GM12878 (cell line): ENCODE results near the gene VPS45. TPM values are rescaled to one million over a fixed set of nuclear protein-coding genes. Genes with fewer than 3 reads are reported as not detected.

Source experiments
- ATAC-seq: fragments of 200-7000 bp; cut with Tn5 transposase; 3 replicates; pipeline ENCODE4 v1.9.1; 2020; ENCODE audit warnings: mild to moderate bottlenecking, moderate library complexity
- BruUV-seq: library from RNA; stranded (reverse); fragments of 400-500 nt; replicated peaks from 2 replicates; lab custom pipeline; 2021; lab: Mats Ljungman, UMichigan
- CTCF ChIA-PET: fragments of 300-600 bp; sonication (Branson Sonifier 250); formaldehyde crosslinking; extraction: SDS; loops from one replicate; lab custom pipeline; 2021; ENCODE audit warnings: inconsistent platforms; lab: Yijun Ruan, JAX
- POLR2A ChIA-PET: fragments of 350-600 bp; formaldehyde crosslinking; extraction: SDS; loops from one replicate; lab custom pipeline; 2021; ENCODE audit warnings: inconsistent platforms; lab: Charles Lee
- RAD21 ChIA-PET: fragments of 300-600 bp; sonication (Branson Sonifier 250); formaldehyde crosslinking; loops from one replicate; lab custom pipeline; 2023; ENCODE audit warnings: antibody characterized with exemption; ENCODE audit not compliant: unreplicated experiment; lab: Charles Lee
- SMC1A ChIA-PET: fragments of 300-600 bp; sonication (Branson Sonifier 250); formaldehyde crosslinking; loops from one replicate; lab custom pipeline; 2023; ENCODE audit not compliant: unreplicated experiment, uncharacterized antibody; lab: Charles Lee
- DNase-seq: peaks from one replicate; pipeline ENCODE4 v3.0.0-alpha.2; 2011; ENCODE audit warnings: low read depth, low spot score
- FAIRE-seq: peaks from 3 replicates; lab custom pipeline; 2011; peaks lifted over from hg19 to GRCh38; lab: Jason Lieb, UNC
- H2AFZ ChIP-seq: 2 replicates; pipeline ENCODE4 v1.6.0; 2011; ENCODE audit warnings: low read depth, low read length, control low read depth; ENCODE audit not compliant: control insufficient read depth
- H3K27ac ChIP-seq: 2 replicates; pipeline ENCODE4 v1.5.1; 2011; ENCODE audit warnings: control low read depth; ENCODE audit not compliant: control insufficient read depth, insufficient read depth
- H3K27me3 ChIP-seq, 2 experiments: replicated peaks in 1 of 2; 2 replicates each; pipeline versions ENCODE4 v1.6.0 to v1.6.1; 2011; ENCODE audit warnings: low read length in 1 of 2; ENCODE audit not compliant: control insufficient read depth in 2 of 2, insufficient read depth in 2 of 2
- H3K36me3 ChIP-seq, 2 experiments: 2 replicates each; pipeline ENCODE4 v1.5.1; 2011; ENCODE audit warnings: low read length in 1 of 2; ENCODE audit not compliant: control insufficient read depth in 2 of 2, insufficient read depth in 2 of 2
- H3K4me1 ChIP-seq: 2 replicates; pipeline ENCODE4 v1.6.1; 2011; ENCODE audit warnings: mild to moderate bottlenecking, low read length, moderate library complexity, mixed read lengths; ENCODE audit not compliant: control insufficient read depth, insufficient read depth
- H3K4me2 ChIP-seq: 2 replicates; pipeline ENCODE4 v1.6.0; 2011; ENCODE audit warnings: control low read depth; ENCODE audit not compliant: control insufficient read depth, insufficient read depth
- H3K4me3 ChIP-seq: fragments of 200-600 bp; sonication (generic); 2 replicates; pipeline ENCODE4 v1.5.1; 2016
- H3K79me2 ChIP-seq: 2 replicates; pipeline ENCODE4 v1.6.0; 2011; ENCODE audit warnings: low read length; ENCODE audit not compliant: control insufficient read depth, insufficient read depth
- H3K9ac ChIP-seq: 2 replicates; pipeline ENCODE4 v1.8.0; 2011; ENCODE audit warnings: low read length, control low read depth, mixed read lengths; ENCODE audit not compliant: control insufficient read depth, insufficient read depth
- H3K9me3 ChIP-seq: replicated peaks from 3 replicates; pipeline ENCODE4 v1.5.1; 2011; ENCODE audit warnings: mild to moderate bottlenecking, low read length; ENCODE audit not compliant: control insufficient read depth, insufficient read depth
- H4K20me1 ChIP-seq: 2 replicates; pipeline ENCODE4 v1.6.0; 2011; ENCODE audit not compliant: control insufficient read depth, insufficient read depth
- PKNOX1 ChIP-seq: fragments of 450-650 bp; IDR thresholded peaks from 2 replicates; pipeline ENCODE4 v1.6.1; 2016; ENCODE audit warnings: mild to moderate bottlenecking
- SMAD5 ChIP-seq: IDR thresholded peaks from 2 replicates; pipeline ENCODE4 v1.6.1; 2016; ENCODE audit warnings: antibody characterized with exemption, low read depth
- WGBS: methylation state at CpG from one replicate; pipeline ENCODE4 v1.1.6; 2016; ENCODE audit warnings: low lambda C conversion rate; ENCODE audit not compliant: insufficient replicate concordance, insufficient coverage; ENCODE audit errors: missing lambda C conversion rate; 5-methylcytosine and 5-hydroxymethylcytosine counted together
- in situ Hi-C: fragments of 300-500 bp; cut with MboI; formaldehyde crosslinking; loops from 9 replicates; pipeline ENCODE4 v1.14.3; 2018; ENCODE audit warnings: mixed read lengths
- intact Hi-C: fragments of 100-400 bp; cut with micrococcal nuclease; formaldehyde crosslinking; loops from one replicate; pipeline ENCODE4 v1.14.2; 2022; ENCODE audit not compliant: unreplicated experiment
- polyA plus RNA-seq, 11 experiments: library from polyadenylated mRNA; depleted of rRNA in 4 of 11; unstranded in 6 of 11; stranded (reverse) in 5 of 11; fragments of >200 nt; fragmentation: Nextera tagmentation in 4 of 11; fragmentation: Illumina TruSeq in 1 of 11; extraction: Ambion mirVana in 4 of 11; extraction: Trizol in 1 of 11; gene quantifications; 1 replicate in 1 of 11; 2 replicates in 10 of 11; pipeline versions ENCODE4 v1.2.1 to v1.2.3, GENCODE V29; 2011 to 2016; ENCODE audit warnings: inconsistent platforms in 2 of 11, missing spikeins in 2 of 11, low read depth in 1 of 11
- total RNA-seq, 4 experiments: library from RNA; depleted of rRNA in 3 of 4; stranded (reverse); fragments of >200 nt in 3 of 4; fragmentation: Illumina TruSeq in 1 of 4; extraction: Trizol in 1 of 4; gene quantifications; 2 replicates each; pipeline versions ENCODE4 v1.2.1 to v1.2.3, GENCODE V29; 2013 to 2021

VPS45 gene
- total and polyA plus RNA-seq, 10 of the 15 experiments (the other 5 are each of a cell fraction or from before 2014, with no cell fraction given): 24.4 to 48.7 (median 34.5) TPM

DNA sequence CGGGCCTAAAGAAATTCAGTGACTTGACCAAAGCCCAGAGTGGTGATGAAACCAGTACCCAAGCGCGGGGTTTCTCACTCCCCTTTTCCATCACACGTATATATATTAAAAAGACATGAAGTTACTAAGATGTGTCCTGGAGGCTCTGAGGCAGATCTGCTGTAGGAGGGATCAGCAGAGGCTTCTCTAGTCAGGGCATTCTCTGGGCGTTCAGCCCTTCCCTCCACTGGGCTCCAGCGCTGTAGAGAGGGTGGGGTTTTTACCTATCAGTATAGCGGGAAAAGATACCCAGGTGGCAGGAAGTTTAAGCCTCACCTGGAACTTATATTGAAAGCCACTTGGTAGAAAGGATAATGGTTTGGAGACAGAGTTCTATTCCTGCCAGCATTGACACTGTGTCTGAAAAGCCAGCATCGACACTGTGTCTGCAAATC lies 81.3 kb downstream of the VPS45 start:
- Histone ChIP-seq H3K4me3 (peak overlapping the region; percentile 100), H3K27ac (peak overlapping the region; percentile 99), H3K4me2 (peak overlapping the region; percentile 63), H3K79me2 (peaks cover 54% of the 10 kb centered on the region), H3K9ac (peak overlapping the region; percentile 100), H4K20me1 (no peaks in the 10 kb centered on the region), H3K4me1 (peaks cover 14% of the 10 kb centered on the region)
- ChIA-PET RAD21 (interaction anchor here (0.7 to 6.1 kb wide), 4 partner anchors 10 to 75 kb away, joined by 3 to 65 read pairs (median 10); no protein-coding TSS in a partner anchor), POLR2A (interaction anchor here (0.8 to 5.6 kb wide), 2 partner anchors 13 to 68 kb away, joined by 3 to 120 read pairs; no protein-coding TSS in a partner anchor)
- DNase-seq (no peak), FAIRE-seq (no peak)
- 7% methylated on average over 8 of the region's 8 CpGs for WGBS
- in situ Hi-C loops: no loop called here
- TSS peak; percentile 87 for BruUV-seq
- peak; percentile 31; the same call in 1 of the 2 replicates for TF ChIP-seq SMAD5
- TF ChIP-seq PKNOX1: no peak
- TF ChIP-seq, all 136 proteins: peak for 1
- CTCF ChIA-PET: interaction anchor here (0.9 to 6.1 kb wide), 5 partner anchors 15 to 187 kb away, joined by 3 to 78 read pairs (median 4); no protein-coding TSS in a partner anchor
- Histone ChIP-seq H3K36me3 (peaks cover 0 to 5% of the 10 kb centered on the region in 2 experiments; a peak in 3 of 4 replicates), H2AFZ (peak overlapping the region; percentile 69), H3K27me3 (no peaks in the 10 kb centered on the region), H3K9me3 (no peaks in the 10 kb centered on the region)
- SMC1A ChIA-PET: interaction anchor here (0.7 to 5.6 kb wide), 5 partner anchors 12 to 81 kb away, joined by 3 to 73 read pairs (median 3); no protein-coding TSS in a partner anchor
- intact Hi-C loops: no loop called here
- peak; percentile 24 for ATAC-seq
